Heart left ventricle (tissue), 13 donors: ENCODE data around the gene JADE1.

Experiments
- CTCF ChIP-seq, 12 donors: fragments of 200-600 bp; sonication (generic) in 4 of 12; IDR thresholded peaks; one replicate each; pipeline versions ENCODE4 v1.5.0 to v1.8.0; 2018 to 2022; ENCODE audit warnings: antibody characterized with exemption in 12 of 12, mild to moderate bottlenecking in 5 of 12
- POLR2A ChIP-seq, 2 donors: fragments of 450-650 bp; IDR thresholded peaks; one replicate each; pipeline ENCODE4 v1.6.1; 2017; ENCODE audit warnings: antibody characterized with exemption in 2 of 2, mild to moderate bottlenecking in 2 of 2, moderate library complexity in 2 of 2
- donor health status: ischemic (EF 13 %, LVEDD 7.1; RV severe dilation, severe dysfunction).
- donor health status: DM: no; HTN: yes; CAD: no.
- donor health status: DM: no; HTN: no; CAD: no.
- donor health status: ischemic (EF 25% LVEDD 6.9; RV normal size, moderate dysfunction).
- donor health status: ischemic (EF 25% LVEDD 5.7; RV mildly dilated, moderate dysfunction).
- donor health status: ischemic (EF 35%, LVEDD 5.7; RV mildly dilated, moderate dysfunction).
- donor health status: nonischemic (EF 11% LVEDD 7.7; RV severe dilation, severe dysfunction).
- donor health status: DM: yes; HTN: yes; CAD: no.
- donor health status: PGD.
- donor health status: ischemic (EF 29% LVEDD 5.4; RV normal size, mild dysfunction).
- donor health status: nonischemic (EF 23%, LVEDD 6.1; RV moderate dilation, normal function).

- TF ChIP-seq CTCF (IDR thresholded peaks at IDR 0.05) (no peak), POLR2A (IDR thresholded peaks at IDR 0.05) (no peak)
Observed at GRCh38 chr4:128869776-128870509, 60.4 kb downstream of the JADE1 start.
